ENCODE measurements around the gene LIPC. TPM values are rescaled to one million over a fixed set of nuclear protein-coding genes. Genes with fewer than 3 reads are reported as not detected.

The LIPC gene
- total and polyA plus RNA-seq, 3 donors from 2014 or later: 0.12 to 0.37 TPM; not detected in 1

- H3K27me3 ChIP-seq: no peaks in the 10 kb centered on the region
- H3K9me3 ChIP-seq: no peaks in the 10 kb centered on the region
- no peak overlapping the region for H3K4me3 ChIP-seq
- 94 to 98% methylated on average over 6 of the region's 6 CpGs for WGBS, 2 donors
- H3K27ac ChIP-seq: no peak overlapping the region
- intact Hi-C loops (cut with DNase I; ENCODE audit: low total_unique reads): no loop called here
- no peak for DNase-seq
- H3K4me1 ChIP-seq: no peaks in the 10 kb centered on the region
- TF ChIP-seq, protein P1, sequence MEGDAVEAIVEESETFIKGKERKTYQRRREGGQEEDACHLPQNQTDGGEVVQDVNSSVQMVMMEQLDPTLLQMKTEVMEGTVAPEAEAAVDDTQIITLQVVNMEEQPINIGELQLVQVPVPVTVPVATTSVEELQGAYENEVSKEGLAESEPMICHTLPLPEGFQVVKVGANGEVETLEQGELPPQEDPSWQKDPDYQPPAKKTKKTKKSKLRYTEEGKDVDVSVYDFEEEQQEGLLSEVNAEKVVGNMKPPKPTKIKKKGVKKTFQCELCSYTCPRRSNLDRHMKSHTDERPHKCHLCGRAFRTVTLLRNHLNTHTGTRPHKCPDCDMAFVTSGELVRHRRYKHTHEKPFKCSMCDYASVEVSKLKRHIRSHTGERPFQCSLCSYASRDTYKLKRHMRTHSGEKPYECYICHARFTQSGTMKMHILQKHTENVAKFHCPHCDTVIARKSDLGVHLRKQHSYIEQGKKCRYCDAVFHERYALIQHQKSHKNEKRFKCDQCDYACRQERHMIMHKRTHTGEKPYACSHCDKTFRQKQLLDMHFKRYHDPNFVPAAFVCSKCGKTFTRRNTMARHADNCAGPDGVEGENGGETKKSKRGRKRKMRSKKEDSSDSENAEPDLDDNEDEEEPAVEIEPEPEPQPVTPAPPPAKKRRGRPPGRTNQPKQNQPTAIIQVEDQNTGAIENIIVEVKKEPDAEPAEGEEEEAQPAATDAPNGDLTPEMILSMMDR (IDR thresholded peaks at IDR 0.05): no peak
- TF ChIP-seq POLR2A (IDR thresholded peaks at IDR 0.05): no peak
- no peaks in the 10 kb centered on the region for H3K36me3 ChIP-seq (ENCODE audit: low read depth, missing control alignments)
These were observed 57.7 kb downstream of the LIPC start for GRCh38 chr15:58489289-58490085.

DNA sequence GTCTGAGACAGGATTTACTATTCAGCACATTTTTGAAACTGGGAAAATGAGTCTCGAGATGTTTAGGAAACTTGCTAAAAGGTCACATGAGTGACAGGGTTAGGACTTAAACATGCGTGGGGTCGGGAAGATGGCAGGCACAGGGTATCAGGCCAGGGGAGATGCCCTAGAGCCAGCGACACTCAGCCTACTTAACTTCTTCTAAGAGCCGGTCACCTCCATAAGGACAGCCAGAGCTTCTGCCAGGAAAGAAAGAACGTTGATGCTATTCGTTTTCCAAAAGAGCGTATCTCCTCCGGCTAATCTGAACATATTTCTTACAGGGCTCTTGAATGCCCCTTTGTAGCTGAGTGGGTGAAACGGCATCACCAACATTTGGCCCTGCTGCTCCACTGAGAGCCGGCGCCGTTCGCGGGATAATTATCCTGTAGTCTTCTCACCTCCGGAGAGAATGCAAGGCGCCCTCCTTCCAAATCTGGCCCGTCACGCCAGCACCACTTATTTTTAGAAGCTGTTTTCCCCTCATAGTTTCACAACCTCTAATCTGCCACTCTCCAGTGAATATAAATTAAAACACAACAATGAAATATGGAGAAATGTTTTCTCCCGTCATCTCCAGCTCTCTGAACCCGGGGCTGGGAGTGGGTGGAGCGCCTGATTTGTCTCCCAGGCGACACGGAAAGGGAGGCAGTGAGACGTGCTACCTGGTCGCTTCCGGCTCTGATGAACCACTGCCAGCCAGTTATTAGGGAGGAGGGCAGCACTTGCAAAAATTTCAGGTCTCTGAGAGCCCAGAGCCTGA is 58.5 kb downstream of the LIPC start:
- Histone ChIP-seq H3K27ac (no peak overlapping the region), H3K36me3 (ENCODE audit: low read depth, missing control alignments) (no peaks in the 10 kb centered on the region), H3K4me1 (no peaks in the 10 kb centered on the region), H3K27me3 (no peaks in the 10 kb centered on the region), H3K4me3 (no peak overlapping the region), H3K9me3 (no peaks in the 10 kb centered on the region)
- intact Hi-C loops (cut with DNase I; ENCODE audit: low total_unique reads): no loop called here
- WGBS, 2 donors: 57 to 64% methylated on average over 25 to 27 of the region's 27 CpGs
- TF ChIP-seq, protein P1 (IDR thresholded peaks at IDR 0.05): no peak
- no peak for TF ChIP-seq POLR2A (IDR thresholded peaks at IDR 0.05)
- no peak for DNase-seq

- intact Hi-C loops (cut with DNase I; ENCODE audit: low total_unique reads): no loop called here
- WGBS, 2 donors: 78 to 91% methylated on average over 6 of the region's 6 CpGs
- H3K27ac ChIP-seq: no peak overlapping the region
These were observed 59.2 kb downstream of the LIPC start for GRCh38 chr15:58490888-58491473.

GRCh38 chr15:58491499-58492202 is 59.9 kb downstream of the LIPC start:
- Histone ChIP-seq H3K4me3 (no peak overlapping the region), H3K27me3 (no peaks in the 10 kb centered on the region), H3K36me3 (ENCODE audit: low read depth, missing control alignments) (no peaks in the 10 kb centered on the region), H3K4me1 (no peaks in the 10 kb centered on the region), H3K27ac (no peak overlapping the region), H3K9me3 (no peaks in the 10 kb centered on the region)
- TF ChIP-seq, protein P1 (IDR thresholded peaks at IDR 0.05): no peak
- TF ChIP-seq POLR2A (IDR thresholded peaks at IDR 0.05): no peak
- no peak for DNase-seq
- WGBS, 2 donors: 85 to 89% methylated on average over 3 of the region's 3 CpGs
- intact Hi-C loops (cut with DNase I; ENCODE audit: low total_unique reads): no loop called here

More at GRCh38 chr15:58490888-58491473, 59.2 kb downstream of the LIPC start:
- DNase-seq: no peak
- H3K4me1 ChIP-seq: no peaks in the 10 kb centered on the region
- no peaks in the 10 kb centered on the region for H3K36me3 ChIP-seq (ENCODE audit: low read depth, missing control alignments)
- H3K4me3 ChIP-seq: no peak overlapping the region
- H3K27me3 ChIP-seq: no peaks in the 10 kb centered on the region
- TF ChIP-seq, protein P1 (IDR thresholded peaks at IDR 0.05): no peak
- no peak for TF ChIP-seq POLR2A (IDR thresholded peaks at IDR 0.05)
- H3K9me3 ChIP-seq: no peaks in the 10 kb centered on the region

Measured in testis (tissue), 3 donors.